Measurements from ENCODE around the gene STXBP3.
"Not testable (repeated sequence)": the region's sequence is repeated elsewhere in the genome, so short reads cannot be mapped to it uniquely, and the experiment has no call there.

STXBP3 gene

GRCh38 chr1:108732398-108732797 lies 14.1 kb upstream of the STXBP3 start:
- no peak for DNase-seq

- no peak for DNase-seq
These were observed 12.2 kb upstream of the STXBP3 start for GRCh38 chr1:108734171-108734865.

GRCh38 chr1:108742253-108742652 lies 4.2 kb upstream of the STXBP3 start:
- DNase-seq = no peak

GRCh38 chr1:108745980-108746381 lies 493 bp upstream of the STXBP3 start:
- no peak for DNase-seq

GRCh38 chr1:108747171-108747850 lies 837 bp downstream of the STXBP3 start:
- peak; percentile 88 to 92 (median 91) for DNase-seq

- peak in 2 of 4 experiments; percentile 36 to 59 for DNase-seq
These were observed 1.4 kb downstream of the STXBP3 start for GRCh38 chr1:108747898-108748297.

- peak in 2 of 4 experiments; percentile 7 to 36 for DNase-seq
These were observed 2.6 kb downstream of the STXBP3 start for GRCh38 chr1:108749081-108749480.

GRCh38 chr1:108750476-108751181 lies 4.2 kb downstream of the STXBP3 start:
- no peak for DNase-seq

- DNase-seq = no peak
These were observed 6.9 kb downstream of the STXBP3 start for GRCh38 chr1:108753363-108753762.

- DNase-seq = no peak
These were observed 12.3 kb downstream of the STXBP3 start for GRCh38 chr1:108758796-108759195.

GRCh38 chr1:108767115-108767514 lies 20.6 kb downstream of the STXBP3 start:
- DNase-seq = no peak

GRCh38 chr1:108767708-108768107 lies 21.2 kb downstream of the STXBP3 start:
- DNase-seq = no peak

GRCh38 chr1:108777839-108778238 lies 31.4 kb downstream of the STXBP3 start:
- no peak for DNase-seq

GRCh38 chr1:108779455-108779854 lies 33.0 kb downstream of the STXBP3 start:
- no peak for DNase-seq

- DNase-seq = no peak
These were observed 34.6 kb downstream of the STXBP3 start for GRCh38 chr1:108780937-108781574.

GRCh38 chr1:108781575-108781944 lies 35.1 kb downstream of the STXBP3 start:
- not testable (repeated sequence) for DNase-seq

GRCh38 chr1:108785264-108785663 lies 38.8 kb downstream of the STXBP3 start:
- DNase-seq = no peak

- no peak for DNase-seq
These were observed 39.4 kb downstream of the STXBP3 start for GRCh38 chr1:108785880-108786279.

GRCh38 chr1:108791790-108792189 lies 45.3 kb downstream of the STXBP3 start:
- no peak for DNase-seq

- no peak for DNase-seq
These were observed 45.9 kb downstream of the STXBP3 start for GRCh38 chr1:108792420-108792819.

- DNase-seq = no peak
These were observed 52.5 kb downstream of the STXBP3 start for GRCh38 chr1:108799001-108799400.

- no peak for DNase-seq
These were observed 54.6 kb downstream of the STXBP3 start for GRCh38 chr1:108801101-108801500.

GRCh38 chr1:108803548-108803947 lies 57.1 kb downstream of the STXBP3 start:
- no peak for DNase-seq
